ENCODE measurements around the gene SCAF8. TPM values are rescaled to one million over a fixed set of nuclear protein-coding genes. Genes with fewer than 3 reads are reported as not detected.

SCAF8 gene
- polyA plus RNA-seq, 1 donor from 2014 or later = 34.1 TPM

- no peaks in the 10 kb centered on the region for H3K9me3 ChIP-seq (ENCODE audit: low read length)
- H3K4me2 ChIP-seq (ENCODE audit: low read length) = no peak overlapping the region
- no peaks in the 10 kb centered on the region for H3K36me3 ChIP-seq (ENCODE audit: insufficient read depth, low read length)
- peaks cover 68% of the 10 kb centered on the region for H3K79me2 ChIP-seq (replicated peaks; ENCODE audit: insufficient read depth, low read length)
- no peaks in the 10 kb centered on the region for H3K9me2 ChIP-seq (ENCODE audit: insufficient read depth, low read length)
- TF ChIP-seq EZH2 (IDR thresholded peaks at IDR 0.05; ENCODE audit: borderline replicate concordance, insufficient read depth, low read length, poor library complexity, severe bottlenecking) (no peak), EP300 (conservative IDR thresholded peaks at IDR 0.05; ENCODE audit: poor library complexity, severe bottlenecking) (no peak), TAF1 (IDR thresholded peaks at IDR 0.05; ENCODE audit: low read depth) (no peak), REST (IDR thresholded peaks at IDR 0.05; ENCODE audit: borderline replicate concordance) (no peak), MXI1 (conservative IDR thresholded peaks at IDR 0.05; ENCODE audit: poor library complexity, severe bottlenecking) (no peak), SMC3 (conservative IDR thresholded peaks at IDR 0.05; ENCODE audit: poor library complexity) (no peak), CTCF (IDR thresholded peaks at IDR 0.05; ENCODE audit: poor library complexity, severe bottlenecking) (no peak), RAD21 (conservative IDR thresholded peaks at IDR 0.05) (no peak), POLR2AphosphoS5 (IDR thresholded peaks at IDR 0.05) (no peak)
- H3F3A ChIP-seq (ENCODE audit: insufficient read depth, low read length, poor library complexity, severe bottlenecking) = no peaks in the 10 kb centered on the region
- no peak overlapping the region for H3K9ac ChIP-seq (ENCODE audit: low read length)
- no peak overlapping the region for H2AFZ ChIP-seq (ENCODE audit: low read depth, low read length)
- no peaks in the 10 kb centered on the region for H4K20me1 ChIP-seq (ENCODE audit: insufficient read depth)
- H3K4me3 ChIP-seq (ENCODE audit: low read length) = no peak overlapping the region
- H3K27me3 ChIP-seq (ENCODE audit: insufficient read depth, low read depth, low read length) = no peaks in the 10 kb centered on the region
- H3K27ac ChIP-seq (ENCODE audit: low read length) = no peak overlapping the region
These were observed 109.6 kb downstream of the SCAF8 start for GRCh38 chr6:154842833-154843232.

GRCh38 chr6:154847318-154847717 lies 114.1 kb downstream of the SCAF8 start:
- Histone ChIP-seq H3K36me3 (ENCODE audit: insufficient read depth, low read length) (no peaks in the 10 kb centered on the region), H3K4me2 (ENCODE audit: low read length) (no peak overlapping the region), H3K27me3 (ENCODE audit: insufficient read depth, low read depth, low read length) (no peaks in the 10 kb centered on the region), H3K4me3 (ENCODE audit: low read length) (no peak overlapping the region), H3K79me2 (replicated peaks; ENCODE audit: insufficient read depth, low read length) (peaks cover 58% of the 10 kb centered on the region), H3K9me3 (ENCODE audit: low read length) (no peaks in the 10 kb centered on the region), H4K20me1 (ENCODE audit: insufficient read depth) (no peaks in the 10 kb centered on the region), H3K9me2 (ENCODE audit: insufficient read depth, low read length) (no peaks in the 10 kb centered on the region), H2AFZ (ENCODE audit: low read depth, low read length) (no peak overlapping the region), H3K27ac (ENCODE audit: low read length) (no peak overlapping the region), H3F3A (ENCODE audit: insufficient read depth, low read length, poor library complexity, severe bottlenecking) (no peaks in the 10 kb centered on the region), H3K9ac (ENCODE audit: low read length) (no peak overlapping the region)
- TF ChIP-seq TAF1 (IDR thresholded peaks at IDR 0.05; ENCODE audit: low read depth) (no peak), RAD21 (conservative IDR thresholded peaks at IDR 0.05) (no peak), EP300 (conservative IDR thresholded peaks at IDR 0.05; ENCODE audit: poor library complexity, severe bottlenecking) (no peak), REST (IDR thresholded peaks at IDR 0.05; ENCODE audit: borderline replicate concordance) (no peak), CTCF (IDR thresholded peaks at IDR 0.05; ENCODE audit: poor library complexity, severe bottlenecking) (no peak), SMC3 (conservative IDR thresholded peaks at IDR 0.05; ENCODE audit: poor library complexity) (no peak), MXI1 (conservative IDR thresholded peaks at IDR 0.05; ENCODE audit: poor library complexity, severe bottlenecking) (no peak), EZH2 (IDR thresholded peaks at IDR 0.05; ENCODE audit: borderline replicate concordance, insufficient read depth, low read length, poor library complexity, severe bottlenecking) (no peak), POLR2AphosphoS5 (IDR thresholded peaks at IDR 0.05) (no peak)
